Activated CD8-positive, alpha-beta memory T cell treated with anti-CD3 and anti-CD28 coated beads for 1 hour (primary cell): ENCODE results near the gene SPATA2.

Experiments used
- DNase-seq, 2 donors: peaks; one replicate each; pipeline ENCODE4 v3.0.0-alpha.2; 2020; ENCODE audit warnings: low read depth in 1 of 2; ENCODE audit errors: extremely low read depth in 1 of 2

The SPATA2 gene

DNA sequence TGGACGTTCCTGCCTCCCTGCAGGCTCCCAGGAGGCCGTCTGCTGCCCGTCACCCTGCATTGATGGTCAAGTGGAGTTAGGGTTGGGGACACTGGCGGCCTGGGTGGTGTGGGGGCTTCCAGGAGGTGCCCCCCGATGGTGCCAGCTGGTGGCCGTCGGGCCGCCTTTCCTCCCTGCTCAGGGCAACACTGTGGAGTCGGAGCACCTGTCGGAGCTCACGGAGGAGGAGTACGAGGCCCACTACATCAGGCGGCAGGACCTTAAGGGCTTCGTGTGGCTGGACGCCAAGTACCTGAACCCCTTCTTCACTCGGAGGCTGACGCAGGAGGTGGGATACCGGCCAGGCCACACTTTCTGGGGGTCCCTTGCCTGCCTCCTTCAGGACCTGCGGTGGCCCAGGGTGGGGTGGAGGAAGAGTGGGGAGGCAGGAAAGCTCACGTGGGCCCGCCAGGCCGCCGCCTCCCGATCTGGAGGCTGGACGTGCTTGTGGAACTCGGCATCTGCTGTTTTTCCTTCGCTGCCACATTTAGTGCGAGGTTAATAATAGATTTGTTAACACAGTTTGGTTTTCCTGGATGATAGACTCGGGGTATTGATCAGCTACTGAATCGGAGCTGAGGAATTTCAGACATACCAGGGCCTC, 28.6 kb downstream of the SPATA2 start:
- DNase-seq = no peak

DNA sequence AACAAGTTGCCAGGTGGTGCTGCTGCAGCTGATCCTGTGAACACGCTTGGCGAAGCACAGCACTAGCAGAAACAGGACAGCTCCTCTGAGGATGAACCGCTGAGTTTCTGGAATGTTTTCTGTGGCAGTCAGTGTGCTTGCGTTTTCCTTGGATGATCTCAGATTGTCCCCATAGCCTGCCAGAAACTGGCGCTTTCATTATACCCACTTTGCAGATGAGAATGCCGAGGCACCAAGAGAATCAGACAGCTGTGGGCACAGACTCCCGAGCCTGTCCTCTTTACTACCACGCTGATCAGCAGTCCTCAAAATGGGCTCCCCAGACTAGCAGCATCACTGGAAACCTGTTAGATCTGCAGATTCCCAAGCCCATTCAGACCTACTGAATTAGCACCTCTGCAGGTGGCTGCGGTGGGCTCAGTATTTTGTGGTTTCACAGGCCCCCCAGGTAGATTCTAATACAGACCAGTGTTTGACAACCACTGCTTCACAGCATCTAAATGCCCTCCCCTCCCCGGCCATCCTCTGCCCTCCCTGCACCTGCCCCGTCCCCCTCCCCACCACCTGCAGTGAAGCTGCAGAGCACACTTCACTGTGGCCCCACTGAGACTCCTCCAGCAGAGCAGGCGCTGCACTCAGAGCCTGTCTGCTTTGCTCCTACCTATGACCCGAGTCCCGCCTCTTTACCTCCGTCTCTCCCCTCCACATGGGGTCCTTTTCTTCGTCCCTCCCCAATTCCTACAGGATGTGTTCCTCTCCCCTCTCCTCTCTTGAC, 29.6 kb downstream of the SPATA2 start:
- DNase-seq = no peak

DNA sequence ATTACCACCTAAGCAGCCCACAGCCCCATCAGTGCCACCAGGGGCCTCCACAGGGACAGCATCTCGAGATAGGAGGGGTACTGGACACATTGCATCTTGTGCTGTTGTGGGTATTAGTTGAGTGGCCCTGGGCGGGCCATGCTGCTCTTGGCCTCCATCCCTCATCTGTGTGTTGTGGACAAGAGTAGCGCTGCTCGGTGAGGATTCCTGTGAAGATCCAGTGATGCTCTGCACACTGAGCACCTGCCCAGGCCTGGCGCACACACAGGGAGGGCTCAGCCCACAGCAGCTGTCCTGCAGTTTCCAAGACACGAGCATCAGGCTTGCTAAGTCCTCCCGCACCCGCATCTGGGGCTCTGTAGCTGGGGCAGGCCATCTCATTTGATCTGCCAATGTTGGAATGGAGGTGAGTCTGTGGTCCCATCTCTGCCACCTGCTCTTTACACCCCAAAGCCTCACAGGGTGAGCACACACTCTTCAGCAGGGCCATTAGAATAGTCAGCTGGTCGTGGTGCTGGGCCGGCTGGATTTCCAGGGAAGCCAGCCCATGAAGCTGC, 32.0 kb downstream of the SPATA2 start:
- DNase-seq = no peak

DNA sequence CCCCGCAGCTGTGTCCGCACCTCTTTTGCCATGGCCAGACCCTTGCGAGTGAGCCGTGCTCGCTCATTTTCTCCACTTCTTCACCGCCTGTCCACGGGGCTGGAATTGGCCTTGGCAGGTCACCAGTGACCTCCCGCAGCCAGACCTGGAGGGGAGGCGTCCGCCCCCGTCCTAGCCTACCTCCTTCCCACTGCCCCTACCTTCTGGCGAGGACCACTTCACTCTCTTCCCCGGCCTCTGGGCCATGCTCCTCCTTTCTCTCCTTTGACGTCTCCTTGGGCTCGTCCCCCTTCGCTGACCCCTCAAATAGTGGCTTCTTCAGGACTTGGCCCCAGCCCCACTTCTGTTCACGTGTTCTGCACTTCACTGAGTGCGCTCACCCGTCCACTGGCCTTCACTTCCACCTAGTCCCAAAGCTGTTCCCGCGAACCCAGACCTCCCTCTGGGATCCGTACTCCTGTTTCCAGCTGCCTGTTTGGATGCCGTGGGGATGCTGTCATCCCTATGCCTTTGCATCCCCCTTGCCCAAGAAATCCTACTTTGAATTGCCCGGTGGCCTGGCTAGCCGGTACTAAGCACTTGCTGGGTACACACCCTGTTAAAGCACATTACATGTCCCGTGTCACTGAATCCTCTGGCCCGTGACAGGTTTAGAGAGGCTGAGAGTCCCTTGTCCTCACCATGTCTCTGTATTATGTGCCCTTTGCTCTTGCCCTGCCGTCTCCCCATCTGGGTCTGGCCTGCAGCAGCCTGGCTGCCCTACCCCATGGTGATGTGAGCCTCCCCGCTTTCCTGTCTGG, 33.0 kb downstream of the SPATA2 start:
- no peak for DNase-seq

DNA sequence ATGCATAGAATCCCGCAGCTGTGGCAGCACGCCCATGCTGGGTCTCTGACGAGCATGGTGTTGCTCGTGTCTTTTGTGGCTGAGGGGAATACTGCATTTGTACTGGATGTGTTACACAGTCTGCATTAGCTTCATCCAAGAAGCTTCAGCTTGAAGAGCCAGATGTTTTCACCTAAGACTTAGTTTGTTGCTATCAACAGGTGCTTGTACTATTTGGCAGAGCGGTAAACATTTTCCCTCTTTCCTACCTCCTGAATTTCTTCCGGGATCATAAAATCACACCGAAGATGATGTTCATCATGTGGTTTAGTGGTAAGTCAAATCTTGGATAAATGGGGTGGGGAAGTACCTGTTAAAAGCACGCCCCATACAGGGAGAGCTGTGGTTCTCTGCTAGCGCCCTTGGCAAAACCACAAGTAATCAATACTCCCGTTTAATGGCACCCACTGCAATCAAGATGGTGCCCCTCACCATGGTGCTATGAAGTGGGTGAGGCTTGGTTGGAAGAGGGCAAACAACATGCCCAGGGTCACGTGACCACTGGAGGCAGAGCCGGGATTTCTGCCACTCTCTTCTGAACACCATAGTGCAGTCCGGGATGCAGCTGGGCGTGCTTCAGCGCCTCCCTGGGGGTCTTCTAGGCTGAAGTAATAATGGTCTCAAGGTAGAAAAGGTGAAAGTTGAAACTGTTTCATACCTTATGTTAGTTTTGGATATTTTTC, 34.4 kb downstream of the SPATA2 start:
- DNase-seq = no peak

DNA sequence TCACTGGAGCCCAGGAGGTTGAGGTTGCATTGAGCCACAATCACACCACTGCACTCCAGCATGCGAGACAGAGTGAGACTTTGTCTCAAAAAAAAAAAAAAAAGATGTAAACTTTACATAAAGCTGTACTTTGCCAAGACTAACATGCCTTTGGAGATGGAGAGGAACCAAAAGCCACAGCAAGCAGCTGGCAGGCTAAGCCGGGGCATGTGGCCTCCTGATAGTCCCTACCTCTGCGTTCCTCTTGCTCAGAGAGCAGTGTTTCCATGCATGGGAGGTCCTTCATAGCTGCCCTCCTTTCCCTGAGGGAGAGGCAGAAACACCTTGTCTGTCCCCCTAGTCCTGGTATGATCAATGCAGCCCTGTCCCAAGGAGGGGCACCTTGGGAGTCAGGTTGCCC, 35.2 kb downstream of the SPATA2 start:
- no peak for DNase-seq

DNA sequence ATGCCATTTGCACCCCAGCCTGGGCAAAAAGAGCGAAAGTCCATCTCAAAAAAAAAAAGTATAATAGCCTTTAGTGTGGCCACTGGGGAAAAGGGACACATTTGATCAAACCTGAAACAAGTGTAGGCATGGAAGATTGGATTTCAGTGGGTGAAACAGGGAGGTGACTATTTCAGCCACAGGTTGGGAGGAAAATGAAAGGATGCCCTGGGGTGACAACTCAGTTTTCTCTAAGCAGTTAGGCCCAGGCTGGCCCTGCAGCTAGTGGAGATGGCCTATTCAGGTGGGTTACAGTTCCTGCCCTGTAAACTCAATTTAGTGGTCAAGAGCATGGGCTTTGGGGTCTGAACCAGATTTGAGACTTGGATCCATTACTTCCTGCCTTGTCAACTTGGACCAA, 36.4 kb downstream of the SPATA2 start:
- no peak for DNase-seq

DNA sequence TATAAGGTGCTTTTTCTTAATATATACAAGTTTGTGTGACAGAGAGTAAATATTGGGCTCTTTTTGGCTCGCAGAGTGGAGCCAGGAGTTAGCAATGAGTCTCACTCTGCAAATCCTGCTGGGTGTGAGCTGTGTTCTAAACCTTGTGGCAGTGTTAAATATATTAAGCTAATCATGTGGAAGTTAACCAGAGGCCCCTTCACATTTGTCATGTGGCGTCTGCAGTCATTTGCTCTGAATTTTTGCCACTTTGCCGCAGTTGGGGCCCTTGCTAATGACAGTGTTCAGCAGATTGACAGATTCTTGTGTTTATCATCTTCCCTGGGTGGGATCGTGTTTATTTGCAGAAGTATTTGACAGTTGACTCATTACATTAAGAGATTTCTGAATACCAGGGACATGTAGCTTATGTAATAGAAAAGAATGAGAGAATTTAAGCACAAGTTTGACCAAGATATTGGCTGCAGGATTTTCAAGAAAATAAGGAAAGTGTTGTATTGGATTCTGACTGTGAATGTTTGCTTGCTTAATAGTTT, 37.9 kb downstream of the SPATA2 start:
- DNase-seq = no peak

DNA sequence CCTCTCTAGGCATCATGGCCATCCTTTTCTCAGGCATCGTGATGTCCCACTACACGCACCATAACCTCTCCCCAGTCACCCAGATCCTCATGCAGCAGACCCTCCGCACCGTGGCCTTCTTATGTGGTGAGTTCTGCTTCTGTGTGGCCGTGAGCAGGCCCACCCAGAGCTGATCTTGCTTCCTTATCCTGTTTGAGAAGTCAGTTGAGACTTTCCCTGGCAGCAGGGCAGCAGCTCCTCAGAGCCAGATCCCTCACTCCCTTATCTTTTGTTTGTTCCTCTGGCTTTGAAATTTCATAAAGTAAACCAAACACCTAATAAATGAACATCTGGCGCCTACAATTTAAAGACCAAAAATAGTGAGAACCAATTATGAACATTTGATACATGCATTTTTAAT, 40.6 kb downstream of the SPATA2 start:
- no peak for DNase-seq

DNA sequence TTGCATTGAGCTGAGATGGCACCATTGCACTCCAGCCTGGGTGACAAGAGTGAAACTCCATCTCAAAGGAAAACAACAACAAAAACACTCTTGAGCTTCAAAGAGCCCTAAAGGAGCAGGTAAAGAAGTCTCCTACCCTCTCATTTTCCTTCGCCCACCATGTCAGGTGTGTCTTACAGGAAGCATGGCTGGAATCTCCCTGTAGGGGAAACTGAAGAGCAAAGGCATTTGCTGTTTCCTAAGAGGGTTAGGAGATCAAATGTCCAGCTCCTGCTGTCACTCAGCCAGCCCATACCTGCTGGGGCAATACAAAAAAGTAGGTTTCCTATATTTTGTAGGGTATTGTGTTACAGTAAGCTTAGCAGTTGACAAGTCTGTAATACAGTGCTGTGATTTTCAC, 43.3 kb downstream of the SPATA2 start:
- DNase-seq = no peak

DNA sequence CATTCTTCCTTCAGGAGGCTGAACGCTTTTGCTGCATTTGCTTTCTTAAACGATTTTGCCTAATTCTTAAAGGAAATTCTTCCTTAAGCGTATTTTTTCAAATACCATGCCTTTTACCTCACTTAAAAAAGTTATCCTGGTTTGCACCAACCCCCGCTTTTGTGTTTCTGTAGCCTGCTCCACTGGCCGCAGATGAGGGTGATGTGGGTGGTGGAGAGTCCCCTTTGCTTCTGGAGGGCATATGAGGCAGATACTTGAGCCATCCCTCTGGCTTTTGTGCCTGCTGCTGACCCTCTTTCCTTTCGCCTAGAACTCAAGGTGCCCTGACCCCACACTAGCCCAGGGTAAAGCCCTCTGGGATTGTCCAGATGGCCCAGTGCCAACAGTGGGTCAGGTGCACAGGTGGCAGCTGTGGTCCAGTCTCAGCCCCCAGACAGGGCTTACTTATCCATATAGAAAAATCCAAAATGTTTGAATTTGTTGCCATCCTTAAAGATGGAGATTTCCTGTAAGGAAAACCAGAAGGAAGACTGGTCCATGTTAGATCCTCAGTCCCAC, 43.9 kb downstream of the SPATA2 start:
- no peak for DNase-seq

DNA sequence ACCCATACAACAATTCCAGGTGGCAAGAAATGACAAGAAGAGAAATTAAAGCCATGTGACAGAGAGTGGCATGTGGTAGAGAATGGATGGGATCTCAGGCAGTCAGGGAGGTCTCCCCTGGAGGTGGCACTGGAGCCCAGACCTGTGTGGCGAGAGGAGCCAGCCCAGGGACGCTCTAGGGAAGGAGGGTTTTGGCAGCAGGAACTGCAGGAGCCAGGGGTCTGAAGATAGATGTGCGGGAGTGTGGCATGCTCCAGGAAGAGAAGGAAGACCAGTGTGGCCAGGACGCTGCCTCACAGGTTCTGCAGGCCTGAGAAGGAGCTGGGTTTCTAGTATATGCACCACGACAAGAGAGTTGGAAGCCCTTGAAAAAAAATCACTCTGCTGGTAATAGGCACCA, 45.1 kb downstream of the SPATA2 start:
- no peak for DNase-seq

DNA sequence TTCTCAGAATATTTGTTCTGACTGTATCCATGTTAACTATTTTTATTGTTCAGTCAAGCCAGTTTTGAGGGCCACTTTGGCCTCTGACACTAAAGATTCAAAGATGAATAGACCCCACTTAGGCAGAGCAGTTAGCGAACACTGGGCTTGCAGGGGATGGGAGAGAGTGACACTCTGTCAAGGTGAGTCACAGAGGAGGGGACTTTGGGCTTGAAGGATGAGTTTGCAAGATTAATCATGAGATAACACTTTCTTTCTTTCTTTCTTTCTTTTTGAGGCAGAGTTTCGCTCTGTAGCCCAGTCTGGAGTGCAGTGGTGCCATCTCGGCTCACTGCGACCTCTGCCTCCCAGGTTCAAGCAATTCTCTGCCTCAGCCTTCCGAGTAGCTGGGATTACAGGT, 46.4 kb downstream of the SPATA2 start:
- no peak for DNase-seq

DNA sequence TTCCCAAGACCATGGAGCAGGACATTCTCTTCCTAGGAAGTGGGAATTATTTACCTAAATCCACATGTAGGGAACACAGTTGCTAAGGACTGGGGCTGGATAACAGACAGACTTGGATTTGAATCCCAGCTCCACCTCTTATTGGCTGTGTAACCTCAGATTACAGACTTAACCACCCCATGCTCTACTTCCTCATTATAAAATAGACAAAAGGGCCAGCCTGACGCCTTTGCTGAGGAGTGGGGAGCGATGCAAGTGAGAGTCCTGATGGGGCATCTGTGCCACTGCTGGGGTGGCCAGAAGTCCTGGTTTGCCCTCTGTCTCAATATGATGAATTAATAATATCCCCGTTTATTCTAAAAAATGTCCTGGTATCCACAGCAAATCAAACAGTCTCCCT, 46.8 kb downstream of the SPATA2 start:
- DNase-seq = no peak

DNA sequence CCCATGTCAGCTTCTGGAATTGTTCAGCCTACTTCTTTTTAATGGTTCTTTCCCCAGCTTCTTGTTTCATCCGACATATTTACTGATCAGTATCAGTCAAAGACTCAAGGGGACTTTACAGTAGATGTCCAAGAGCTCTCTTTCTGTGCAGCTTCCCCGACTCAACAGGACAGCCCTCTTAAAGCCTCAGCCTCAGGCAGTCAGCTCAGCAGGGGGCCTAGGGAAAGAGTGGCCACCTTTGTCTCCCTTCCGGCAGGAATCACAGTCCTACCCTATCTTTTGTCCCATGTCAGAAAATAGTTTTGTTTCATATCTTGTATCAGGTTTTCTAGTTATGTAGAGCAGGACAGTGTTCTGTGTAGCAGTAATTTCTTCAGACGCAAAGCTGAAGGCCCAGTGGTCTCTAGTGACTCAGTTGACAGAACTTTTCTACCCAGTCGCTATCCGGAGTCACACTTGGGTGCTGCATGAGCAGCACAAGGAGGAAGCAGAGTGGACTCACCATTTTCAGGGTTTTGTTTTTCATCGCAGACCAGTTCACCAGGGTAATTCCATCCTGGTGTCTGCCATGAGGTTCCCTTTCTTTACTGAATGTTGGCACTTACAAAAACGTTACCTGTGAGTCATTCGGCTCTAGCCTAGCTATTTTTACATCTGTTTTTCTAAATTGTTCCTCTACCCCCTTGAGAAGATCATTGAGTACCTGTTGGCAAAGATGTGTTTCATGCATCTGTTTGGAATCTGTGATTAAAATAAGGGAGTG, 47.7 kb downstream of the SPATA2 start:
- DNase-seq = no peak

DNA sequence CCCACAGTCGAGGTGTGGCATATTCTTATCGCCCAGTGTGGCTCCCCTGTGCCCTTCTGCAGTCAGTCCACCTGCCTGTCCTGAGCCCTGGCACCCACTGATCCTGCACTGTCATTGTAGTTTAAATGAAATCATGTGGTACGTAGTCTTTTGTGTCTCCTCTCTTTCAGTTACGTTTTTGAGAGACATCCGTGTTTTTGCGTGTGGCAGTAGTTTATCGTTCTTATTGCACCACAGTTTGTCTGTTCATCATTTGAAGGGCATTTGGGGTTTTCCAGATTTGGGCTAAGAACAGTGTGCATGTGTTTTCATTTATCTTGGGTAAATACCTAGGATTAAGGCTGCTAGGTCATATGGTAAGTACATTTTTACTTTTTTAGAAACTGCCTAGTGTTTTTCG, 49.3 kb downstream of the SPATA2 start:
- DNase-seq = no peak

DNA sequence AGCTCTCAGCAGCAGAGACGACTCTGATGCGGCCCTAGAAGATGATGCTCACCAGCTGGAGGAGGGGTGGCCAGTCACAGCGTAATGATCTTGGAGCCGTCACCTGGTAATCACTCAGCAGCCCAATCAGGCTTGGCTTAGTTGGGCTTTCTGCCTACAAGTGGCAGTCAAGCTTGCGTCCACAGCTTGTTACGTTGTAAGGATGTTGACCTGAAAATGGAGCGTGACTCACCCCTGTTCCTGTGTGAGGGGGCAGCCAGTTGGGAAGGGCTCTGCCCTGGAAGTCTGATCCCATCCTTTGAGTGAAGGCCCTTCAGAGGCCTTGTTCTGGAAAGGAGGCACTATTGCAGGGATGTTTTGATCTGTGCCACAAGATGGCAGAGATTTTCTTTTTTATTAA, 49.8 kb downstream of the SPATA2 start:
- DNase-seq = no peak

DNA sequence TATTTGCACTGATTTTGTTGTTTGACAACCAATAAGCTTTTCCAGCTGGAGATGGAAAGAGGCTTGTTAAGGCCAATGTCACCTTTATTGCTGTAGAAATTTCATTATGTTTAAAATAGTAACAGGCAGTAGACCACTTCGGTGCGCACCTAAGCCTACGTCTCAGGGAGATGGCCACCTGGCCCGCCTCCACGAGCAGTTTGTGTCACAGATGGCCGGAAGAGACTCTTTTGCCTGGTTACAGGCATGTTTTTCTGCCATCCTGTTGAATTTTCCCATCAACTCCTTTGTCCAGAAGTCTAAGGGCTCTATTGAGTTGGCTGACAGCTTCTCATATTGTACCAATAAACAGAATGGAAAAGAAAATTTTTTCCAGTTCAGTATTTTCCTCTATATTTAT, 51.7 kb downstream of the SPATA2 start:
- no peak for DNase-seq

DNA sequence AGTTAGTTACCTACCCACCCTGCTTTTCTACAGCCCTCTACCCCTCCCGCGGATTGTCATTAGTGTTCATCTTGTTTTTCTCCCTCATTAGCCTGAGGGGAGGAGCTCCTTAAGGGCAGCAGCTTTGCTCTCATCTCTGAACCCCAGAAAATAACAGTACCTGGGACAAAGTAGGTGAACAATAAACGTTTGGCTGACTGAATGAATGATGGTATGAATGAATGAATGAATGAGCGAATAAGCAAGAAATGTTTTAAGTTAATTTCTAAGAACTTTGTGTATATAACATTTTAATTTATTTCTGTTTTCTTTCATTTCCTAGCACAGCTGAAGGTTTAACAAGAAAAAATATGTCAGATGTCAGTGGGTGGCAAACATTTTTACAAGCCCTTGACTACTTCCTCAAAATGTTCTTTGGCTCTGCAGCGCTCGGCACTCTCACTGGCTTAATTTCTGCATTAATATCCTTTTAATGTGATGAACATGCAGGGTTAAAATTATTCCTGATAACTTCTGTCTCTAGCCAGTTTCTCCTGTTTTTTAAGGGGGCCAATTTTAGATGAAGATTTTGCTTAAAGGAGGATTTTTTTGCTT, 52.6 kb downstream of the SPATA2 start:
- DNase-seq = no peak
